NT2/D1 (cell line): Measurements from ENCODE around the gene AOC3.
"Not testable (repeated sequence)": the region's sequence is repeated elsewhere in the genome, so short reads cannot be mapped to it uniquely, and the experiment has no call there.

ENCODE experiments used
- DNase-seq: peaks from one replicate; pipeline ENCODE4 v3.0.0-alpha.2; 2011; ENCODE audit warnings: low read depth, low spot score
- H3K27me3 ChIP-seq: 2 replicates; pipeline ENCODE4 v1.6.0; 2011; ENCODE audit warnings: mild to moderate bottlenecking; ENCODE audit not compliant: insufficient read length, insufficient read depth
- H3K36me3 ChIP-seq: 2 replicates; pipeline ENCODE4 v1.6.1; 2011; ENCODE audit warnings: mild to moderate bottlenecking, low read length, mixed read lengths; ENCODE audit not compliant: insufficient read depth, insufficient read length
- H3K4me1 ChIP-seq: 2 replicates; pipeline ENCODE4 v1.5.1; 2011; ENCODE audit not compliant: insufficient read depth, insufficient read length
- H3K4me3 ChIP-seq: 2 replicates; pipeline ENCODE4 v1.5.1; 2011; ENCODE audit warnings: low read depth; ENCODE audit not compliant: insufficient read length
- H3K9ac ChIP-seq: 2 replicates; pipeline ENCODE4 v1.6.0; 2011; ENCODE audit warnings: low read depth; ENCODE audit not compliant: insufficient read length
- H3K9me3 ChIP-seq: 2 replicates; pipeline ENCODE4 v1.5.1; 2011; ENCODE audit warnings: mild to moderate bottlenecking, low read length; ENCODE audit not compliant: insufficient read depth
- SUZ12 ChIP-seq: IDR thresholded peaks from 2 replicates; pipeline ENCODE4 v1.6.1; 2011; ENCODE audit not compliant: insufficient read length, insufficient read depth; ENCODE audit errors: extremely low read depth
- YY1 ChIP-seq: IDR thresholded peaks from 2 replicates; pipeline ENCODE4 v1.6.1; 2011; ENCODE audit not compliant: insufficient read length, insufficient read depth
- ZNF274 ChIP-seq: IDR thresholded peaks from 2 replicates; pipeline ENCODE4 v1.6.1; 2011; ENCODE audit warnings: mild to moderate bottlenecking, low read depth, low read length

Gene AOC3

GRCh38 chr17:42880776-42881310, 29.8 kb downstream of the AOC3 start:
- Histone ChIP-seq H3K27me3 (peaks cover 48% of the 10 kb centered on the region), H3K4me1 (peaks cover 11% of the 10 kb centered on the region), H3K4me3 (no peak overlapping the region), H3K9me3 (no peaks in the 10 kb centered on the region), H3K36me3 (no peaks in the 10 kb centered on the region), H3K9ac (no peak overlapping the region)
- no peak for DNase-seq
- no peak for TF ChIP-seq SUZ12
- no peak for TF ChIP-seq ZNF274
- no peak for TF ChIP-seq YY1

- H3K9ac ChIP-seq, H3K9me3 ChIP-seq, H3K4me3 ChIP-seq, DNase-seq, H3K36me3 ChIP-seq: not testable (repeated sequence)
- H3K27me3 ChIP-seq, result peaks cover 41% of the 10 kb centered on the region
- H3K4me1 ChIP-seq, result peaks cover 11% of the 10 kb centered on the region
Observed at GRCh38 chr17:42881706-42882105, 30.7 kb downstream of the AOC3 start.

- Histone ChIP-seq H3K27me3 (peaks cover 37% of the 10 kb centered on the region), H3K4me1 (peaks cover 14% of the 10 kb centered on the region), H3K9me3 (no peaks in the 10 kb centered on the region), H3K4me3 (no peak overlapping the region), H3K9ac (no peak overlapping the region), H3K36me3 (no peaks in the 10 kb centered on the region)
- no peak for TF ChIP-seq ZNF274
- no peak for TF ChIP-seq SUZ12
- TF ChIP-seq YY1, result no peak
- DNase-seq, result no peak
Observed at GRCh38 chr17:42882166-42882565, 31.2 kb downstream of the AOC3 start.

- TF ChIP-seq SUZ12, result no peak
- TF ChIP-seq ZNF274, result no peak
- Histone ChIP-seq H3K9ac (no peak overlapping the region), H3K4me1 (peaks cover 5% of the 10 kb centered on the region), H3K27me3 (peaks cover 19% of the 10 kb centered on the region), H3K9me3 (no peaks in the 10 kb centered on the region), H3K36me3 (no peaks in the 10 kb centered on the region), H3K4me3 (no peak overlapping the region)
- DNase-seq, result no peak
Observed at GRCh38 chr17:42883802-42884558, 33.0 kb downstream of the AOC3 start.

GRCh38 chr17:42885806-42886205, 34.8 kb downstream of the AOC3 start:
- DNase-seq, H3K4me3 ChIP-seq, H3K36me3 ChIP-seq, H3K4me1 ChIP-seq, H3K27me3 ChIP-seq, H3K9ac ChIP-seq, H3K9me3 ChIP-seq: not testable (repeated sequence)

- Histone ChIP-seq H3K36me3 (no peaks in the 10 kb centered on the region), H3K9ac (no peak overlapping the region), H3K9me3 (no peaks in the 10 kb centered on the region), H3K4me3 (no peak overlapping the region), H3K27me3 (peaks cover 4% of the 10 kb centered on the region), H3K4me1 (peaks cover 3% of the 10 kb centered on the region)
- TF ChIP-seq YY1 (no peak), ZNF274 (no peak), SUZ12 (no peak)
- DNase-seq, result no peak
Observed at GRCh38 chr17:42886283-42887176, 35.5 kb downstream of the AOC3 start.

- Histone ChIP-seq H3K4me1 (peaks cover 3% of the 10 kb centered on the region), H3K9me3 (no peaks in the 10 kb centered on the region), H3K4me3 (no peak overlapping the region), H3K36me3 (no peaks in the 10 kb centered on the region), H3K9ac (no peak overlapping the region), H3K27me3 (no peaks in the 10 kb centered on the region)
- no peak for DNase-seq
- TF ChIP-seq ZNF274 (no peak), SUZ12 (no peak), YY1 (no peak)
Observed at GRCh38 chr17:42889809-42890208, 38.8 kb downstream of the AOC3 start.
